Erythroblast (primary cell): ENCODE results near the gene PPFIA4.
"Not testable (repeated sequence)": the region's sequence is repeated elsewhere in the genome, so short reads cannot be mapped to it uniquely, and the experiment has no call there.

Experiments used
- GATA1 ChIP-seq: IDR thresholded peaks from 2 replicates; pipeline ENCODE4 v1.6.1; 2011; ENCODE audit warnings: low read depth, mild to moderate bottlenecking, control low read depth, low read length, moderate library complexity
- POLR2A ChIP-seq: IDR thresholded peaks from 2 replicates; pipeline ENCODE4 v1.6.1; 2011; ENCODE audit warnings: mild to moderate bottlenecking, low read length

DNA sequence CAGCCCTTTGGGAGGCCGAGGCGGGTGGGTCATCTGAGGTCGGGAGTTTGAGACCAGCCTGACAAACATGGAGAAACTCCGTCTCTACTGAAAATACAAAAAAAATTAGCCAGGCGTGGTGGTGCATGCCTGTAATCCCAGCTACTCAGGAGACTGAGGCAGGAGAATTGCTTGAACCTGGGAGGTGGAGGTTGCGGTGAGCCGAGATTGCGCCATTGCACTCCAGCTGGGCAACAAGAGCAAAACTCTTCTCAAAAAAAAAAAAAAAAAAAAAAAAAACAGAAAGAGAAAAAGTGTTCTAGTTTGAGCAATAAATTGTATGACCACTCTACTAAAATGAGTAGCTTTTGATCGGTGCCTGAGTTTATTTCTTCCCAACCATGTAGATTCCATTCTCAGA lies 40.2 kb upstream of the PPFIA4 start:
- not testable (repeated sequence) for TF ChIP-seq POLR2A, GATA1
